IMR-90 (cell line): ENCODE measurements around the gene TANGO6. TPM values are rescaled to one million over a fixed set of nuclear protein-coding genes. Genes with fewer than 3 reads are reported as not detected.

ENCODE experiments used
- ATAC-seq: fragments of 200-7000 bp; cut with Tn5 transposase; 2 replicates; pipeline ENCODE4 v1.9.1; 2020; ENCODE audit warnings: low read depth, mild to moderate bottlenecking, moderate library complexity
- BruUV-seq: library from RNA; stranded (reverse); fragments of 400-500 nt; replicated peaks from 2 replicates; lab custom pipeline; 2021; lab: Mats Ljungman, UMichigan
- CTCF ChIA-PET: fragments of 300-600 bp; formaldehyde crosslinking; extraction: SDS; loops from one replicate; lab custom pipeline; 2021; ENCODE audit warnings: antibody characterized with exemption; lab: Yijun Ruan, JAX
- POLR2A ChIA-PET: fragments of 300-600 bp; sonication (Branson Sonifier 250); formaldehyde crosslinking; loops from one replicate; lab custom pipeline; 2022; ENCODE audit warnings: antibody characterized with exemption; ENCODE audit not compliant: unreplicated experiment; lab: Charles Lee
- DNase-seq: peaks from one replicate; pipeline ENCODE4 v3.0.0; 2013
- H2AFZ ChIP-seq: replicated peaks from 2 replicates; pipeline ENCODE3; 2013; ENCODE audit warnings: low read length, mild to moderate bottlenecking; ENCODE audit not compliant: poor library complexity
- H2AK5ac ChIP-seq: 2 replicates; pipeline ENCODE4 v1.6.1; 2013; ENCODE audit warnings: low read depth, low read length, inconsistent platforms
- H2AK9ac ChIP-seq: replicated peaks from 2 replicates; pipeline ENCODE3; 2013; ENCODE audit warnings: mild to moderate bottlenecking, low read depth, low read length, moderate library complexity; ENCODE audit not compliant: poor library complexity
- H2BK120ac ChIP-seq: 2 replicates; pipeline ENCODE4 v1.6.1; 2013; ENCODE audit warnings: low read depth, low read length, inconsistent platforms
- H2BK15ac ChIP-seq: 3 replicates; pipeline ENCODE4 v1.6.1; 2013; ENCODE audit warnings: low read depth, low read length, inconsistent platforms
- H2BK20ac ChIP-seq: 2 replicates; pipeline ENCODE4 v1.6.1; 2013; ENCODE audit warnings: low read depth, mild to moderate bottlenecking, inconsistent platforms, low read length, moderate library complexity
- H2BK5ac ChIP-seq: 2 replicates; pipeline ENCODE4 v1.6.1; 2013; ENCODE audit warnings: mild to moderate bottlenecking, low read depth, low read length, inconsistent platforms; ENCODE audit not compliant: poor library complexity, severe bottlenecking
- H3K14ac ChIP-seq: replicated peaks from 2 replicates; pipeline ENCODE4 v1.6.1; 2013; ENCODE audit warnings: low read depth, low read length, inconsistent platforms
- H3K18ac ChIP-seq: 2 replicates; pipeline ENCODE4 v1.6.1; 2013; ENCODE audit warnings: low read depth, low read length, control low read depth
- H3K23ac ChIP-seq: 2 replicates; pipeline ENCODE4 v1.6.1; 2013; ENCODE audit warnings: low read depth, low read length, inconsistent platforms
- H3K27ac ChIP-seq: 2 replicates; pipeline ENCODE4 v1.5.1; 2013; ENCODE audit warnings: mild to moderate bottlenecking, control low read depth, low read length; ENCODE audit not compliant: insufficient read depth
- H3K27me3 ChIP-seq: 2 replicates; pipeline ENCODE4 v1.6.1; 2013; ENCODE audit warnings: low read length; ENCODE audit not compliant: control insufficient read depth, insufficient read depth
- H3K36me3 ChIP-seq: 2 replicates; pipeline ENCODE4 v1.6.1; 2013; ENCODE audit warnings: low read length, mixed read lengths; ENCODE audit not compliant: control insufficient read depth, insufficient read depth
- H3K4ac ChIP-seq: 2 replicates; pipeline ENCODE4 v1.6.1; 2013; ENCODE audit warnings: low read depth, low read length, inconsistent platforms
- H3K4me1 ChIP-seq: 2 replicates; pipeline ENCODE4 v1.6.1; 2013; ENCODE audit warnings: low read length, mixed read lengths; ENCODE audit not compliant: control insufficient read depth, insufficient read depth
- H3K4me2 ChIP-seq: 2 replicates; pipeline ENCODE4 v1.6.1; 2013; ENCODE audit warnings: low read depth, mild to moderate bottlenecking, control low read depth, low read length, moderate library complexity
- H3K4me3 ChIP-seq: 2 replicates; pipeline ENCODE4 v1.5.1; 2013; ENCODE audit warnings: low read depth, mild to moderate bottlenecking, control low read depth, low read length, moderate library complexity; ENCODE audit not compliant: insufficient read depth
- H3K56ac ChIP-seq: 2 replicates; pipeline ENCODE4 v1.6.1; 2013; ENCODE audit warnings: low read length, inconsistent platforms; ENCODE audit not compliant: insufficient read depth; ENCODE audit errors: extremely low read depth
- H3K79me1 ChIP-seq, 2 experiments: 2 replicates each; pipeline ENCODE4 v1.6.1; 2013; ENCODE audit warnings: low read length in 2 of 2, inconsistent platforms in 1 of 2, low read depth in 1 of 2
- H3K9ac ChIP-seq: 2 replicates; pipeline ENCODE4 v1.6.1; 2013; ENCODE audit warnings: low read depth, low read length, control low read depth
- H3K9me1 ChIP-seq: 2 replicates; pipeline ENCODE4 v1.6.1; 2013; ENCODE audit warnings: low read length, inconsistent platforms; ENCODE audit not compliant: insufficient read depth
- H3K9me3 ChIP-seq: 2 replicates; pipeline ENCODE4 v1.6.1; 2013; ENCODE audit warnings: low read length; ENCODE audit not compliant: control insufficient read depth, insufficient read depth
- H4K20me1 ChIP-seq: 2 replicates; pipeline ENCODE4 v1.6.1; 2013; ENCODE audit warnings: low read length, inconsistent platforms; ENCODE audit not compliant: insufficient read depth
- H4K5ac ChIP-seq: 2 replicates; pipeline ENCODE4 v1.6.1; 2013; ENCODE audit warnings: mild to moderate bottlenecking, low read depth, low read length, control low read depth
- H4K8ac ChIP-seq, 2 experiments: 2 replicates each; pipeline ENCODE4 v1.6.1; 2013; ENCODE audit warnings: low read depth in 2 of 2, low read length in 2 of 2, control low read depth in 1 of 2, inconsistent platforms in 1 of 2
- H4K91ac ChIP-seq: 2 replicates; pipeline ENCODE4 v1.6.1; 2013; ENCODE audit warnings: low read depth, low read length, inconsistent platforms; ENCODE audit not compliant: insufficient read depth
- CEBPB ChIP-seq: IDR thresholded peaks from 2 replicates; pipeline ENCODE4 v1.6.1; 2012; ENCODE audit warnings: low read depth, low read length, improper control_type of control experiment
- MAFK ChIP-seq: IDR thresholded peaks from 2 replicates; pipeline ENCODE4 v1.6.1; 2012; ENCODE audit warnings: low read depth, low read length, improper control_type of control experiment
- WGBS, 2 experiments: methylation state at CpG; one replicate each; pipeline versions ENCODE4 v1.1.5 to v1.1.7; 2013; ENCODE audit warnings: missing lambda C conversion rate in 2 of 2; ENCODE audit not compliant: insufficient read length in 1 of 2; ENCODE audit errors: extremely low coverage in 2 of 2; 5-methylcytosine and 5-hydroxymethylcytosine counted together
- dilution Hi-C: fragments of 300-500 bp; cut with HindIII; formaldehyde crosslinking; loops from one replicate; pipeline ENCODE4 v1.14.3; 2018; ENCODE audit warnings: low sequenced_read_pairs; ENCODE audit not compliant: unreplicated experiment
- in situ Hi-C: fragments of 300-500 bp; cut with MboI; formaldehyde crosslinking; loops from 3 replicates; pipeline ENCODE4 v1.14.3; 2019; ENCODE audit warnings: low sequenced_read_pairs, inconsistent platforms, mixed read lengths
- intact Hi-C: fragments of 100-400 bp; cut with micrococcal nuclease; formaldehyde crosslinking; loops from 2 replicates; pipeline ENCODE4 v1.10.0; 2022
- polyA plus RNA-seq, 3 experiments: library from polyadenylated mRNA; depleted of rRNA; stranded (reverse); fragments of >200 nt; gene quantifications; 2 replicates each; pipeline ENCODE4 v1.2.3, GENCODE V29; 2012; ENCODE audit warnings: low replicate concordance in 1 of 3
- total RNA-seq: library from RNA; depleted of rRNA; stranded (reverse); fragments of >200 nt; gene quantifications from 2 replicates; pipeline ENCODE4 v1.2.3, GENCODE V29; 2012

The TANGO6 gene
- total and polyA plus RNA-seq, 2 of the 4 experiments (the other 2 are of a cell fraction): 6.7 to 22.4 TPM

- H3K23ac ChIP-seq: no peak overlapping the region
- H2BK20ac ChIP-seq: no peak overlapping the region
- H3K36me3 ChIP-seq: peaks cover 3% of the 10 kb centered on the region
- peak overlapping the region; percentile 34; the same call in 1 of the 2 replicates for H3K4ac ChIP-seq
- dilution Hi-C loops (no loop called here), in situ Hi-C loops (no loop called here), intact Hi-C loops (no loop called here)
- H3K79me1 ChIP-seq: no peaks in the 10 kb centered on the region
- no peak overlapping the region for H3K9ac ChIP-seq
- H3K9me3 ChIP-seq: no peaks in the 10 kb centered on the region
- peak overlapping the region; percentile 3; the same call in 1 of the 2 replicates for H3K14ac ChIP-seq
- peaks cover 5% of the 10 kb centered on the region for H3K4me1 ChIP-seq
- POLR2A ChIA-PET: no interaction called here
- TF ChIP-seq CEBPB (peak; percentile 54), MAFK (no peak)
- peaks cover 6% of the 10 kb centered on the region for H3K9me1 ChIP-seq
- H2BK5ac ChIP-seq: peak overlapping the region; percentile 15
- H3K27ac ChIP-seq: no peak overlapping the region
- H3K56ac ChIP-seq: no peak overlapping the region
- no peaks in the 10 kb centered on the region for H4K20me1 ChIP-seq
- no TSS peak for BruUV-seq
- no peak overlapping the region for H4K91ac ChIP-seq
- H2BK15ac ChIP-seq: no peak overlapping the region
- no peak overlapping the region for H2AFZ ChIP-seq
- no peak overlapping the region for H2AK5ac ChIP-seq
- H3K4me3 ChIP-seq: no peak overlapping the region
- DNase-seq (peak; percentile 58), ATAC-seq (peak; percentile 32; the same call in 1 of the 2 replicates)
- H2AK9ac ChIP-seq: no peak overlapping the region
- no peak overlapping the region for H3K18ac ChIP-seq
- peak overlapping the region; percentile 24; the same call in 1 of the 2 replicates for H2BK120ac ChIP-seq
- 100% methylated on average over 1 of the region's 6 CpGs; no CpG with 5 or more reads in 1 of the 2 experiments for WGBS, 2 experiments
- H3K4me2 ChIP-seq: no peak overlapping the region
- CTCF ChIA-PET: interaction anchor here (0.6 kb wide), 1 partner anchor 16 kb away, joined by 5 read pairs; no protein-coding TSS in a partner anchor
- no peaks in the 10 kb centered on the region for H3K27me3 ChIP-seq
- H4K8ac ChIP-seq: no peak overlapping the region
- no peak overlapping the region; the same call in 1 of the 2 replicates for H4K5ac ChIP-seq
Measured at GRCh38 chr16:69040144-69040909, 197.0 kb downstream of the TANGO6 start.
